Mesothelial cell of epicardium (in vitro differentiated cells): ENCODE results near the gene PYGO2. TPM values are rescaled to one million over a fixed set of nuclear protein-coding genes. Genes with fewer than 3 reads are reported as not detected.

Experiments used
- DNase-seq, 2 experiments: peaks; one replicate each; pipeline ENCODE4 v3.0.0; 2021; ENCODE audit warnings: low spot score in 2 of 2; ENCODE audit not compliant: unreplicated experiment in 2 of 2
- H3K27ac Mint-ChIP-seq: 2 replicates; pipeline ENCODE4 v1.8.0; 2021; ENCODE audit warnings: mixed read lengths
- H3K27me3 Mint-ChIP-seq: 2 replicates; pipeline ENCODE4 v1.8.0; 2021; ENCODE audit warnings: low read depth, mixed read lengths
- H3K36me3 Mint-ChIP-seq: 2 replicates; pipeline ENCODE4 v1.8.0; 2021; ENCODE audit warnings: mixed read lengths
- H3K4me1 Mint-ChIP-seq: 2 replicates; pipeline ENCODE4 v1.8.0; 2021; ENCODE audit warnings: mixed read lengths
- H3K4me3 Mint-ChIP-seq: 2 replicates; pipeline ENCODE4 v1.8.0; 2021; ENCODE audit warnings: mild to moderate bottlenecking, moderate library complexity, mixed read lengths
- H3K9me3 Mint-ChIP-seq: 2 replicates; pipeline ENCODE4 v1.8.0; 2021; ENCODE audit warnings: mixed read lengths
- total RNA-seq: library from RNA; stranded (reverse); gene quantifications from 3 replicates; pipeline ENCODE4 v1.2.1, GENCODE V29; 2021
- TF ChIP-seq, protein P1 (sequence below): fragments of 200-600 bp; sonication (generic); IDR thresholded peaks from one replicate; pipeline ENCODE4 v1.5.0; 2021; ENCODE audit warnings: antibody characterized with exemption; ENCODE audit not compliant: unreplicated experiment

PYGO2 gene
- total RNA-seq, 1 donor from 2014 or later: 44.6 TPM

DNA sequence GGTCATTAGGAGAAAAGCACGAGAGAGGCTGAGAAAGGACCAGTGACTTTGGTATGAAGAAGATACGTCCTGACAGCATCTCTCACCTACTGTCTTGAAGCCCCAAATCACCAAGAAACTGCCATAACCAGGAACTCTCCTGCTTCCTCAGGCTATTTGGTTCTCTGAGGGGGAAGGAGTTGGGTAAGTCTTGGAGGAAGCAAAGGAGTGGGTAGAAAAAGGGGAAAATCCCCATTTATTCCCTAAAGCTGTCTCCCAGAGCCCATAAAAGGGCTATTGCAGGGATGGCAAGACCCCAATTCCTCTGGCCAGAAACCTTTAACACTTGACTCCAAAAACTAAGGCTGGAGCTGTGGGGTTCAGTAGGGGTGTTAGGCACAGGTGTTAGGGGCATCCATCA is 3.5 kb downstream of the PYGO2 start:
- Mint-ChIP-seq H3K4me3 (no peak overlapping the region), H3K27ac (peak overlapping the region; percentile 97)
- TF ChIP-seq, protein P1, sequence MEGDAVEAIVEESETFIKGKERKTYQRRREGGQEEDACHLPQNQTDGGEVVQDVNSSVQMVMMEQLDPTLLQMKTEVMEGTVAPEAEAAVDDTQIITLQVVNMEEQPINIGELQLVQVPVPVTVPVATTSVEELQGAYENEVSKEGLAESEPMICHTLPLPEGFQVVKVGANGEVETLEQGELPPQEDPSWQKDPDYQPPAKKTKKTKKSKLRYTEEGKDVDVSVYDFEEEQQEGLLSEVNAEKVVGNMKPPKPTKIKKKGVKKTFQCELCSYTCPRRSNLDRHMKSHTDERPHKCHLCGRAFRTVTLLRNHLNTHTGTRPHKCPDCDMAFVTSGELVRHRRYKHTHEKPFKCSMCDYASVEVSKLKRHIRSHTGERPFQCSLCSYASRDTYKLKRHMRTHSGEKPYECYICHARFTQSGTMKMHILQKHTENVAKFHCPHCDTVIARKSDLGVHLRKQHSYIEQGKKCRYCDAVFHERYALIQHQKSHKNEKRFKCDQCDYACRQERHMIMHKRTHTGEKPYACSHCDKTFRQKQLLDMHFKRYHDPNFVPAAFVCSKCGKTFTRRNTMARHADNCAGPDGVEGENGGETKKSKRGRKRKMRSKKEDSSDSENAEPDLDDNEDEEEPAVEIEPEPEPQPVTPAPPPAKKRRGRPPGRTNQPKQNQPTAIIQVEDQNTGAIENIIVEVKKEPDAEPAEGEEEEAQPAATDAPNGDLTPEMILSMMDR: no peak

DNA sequence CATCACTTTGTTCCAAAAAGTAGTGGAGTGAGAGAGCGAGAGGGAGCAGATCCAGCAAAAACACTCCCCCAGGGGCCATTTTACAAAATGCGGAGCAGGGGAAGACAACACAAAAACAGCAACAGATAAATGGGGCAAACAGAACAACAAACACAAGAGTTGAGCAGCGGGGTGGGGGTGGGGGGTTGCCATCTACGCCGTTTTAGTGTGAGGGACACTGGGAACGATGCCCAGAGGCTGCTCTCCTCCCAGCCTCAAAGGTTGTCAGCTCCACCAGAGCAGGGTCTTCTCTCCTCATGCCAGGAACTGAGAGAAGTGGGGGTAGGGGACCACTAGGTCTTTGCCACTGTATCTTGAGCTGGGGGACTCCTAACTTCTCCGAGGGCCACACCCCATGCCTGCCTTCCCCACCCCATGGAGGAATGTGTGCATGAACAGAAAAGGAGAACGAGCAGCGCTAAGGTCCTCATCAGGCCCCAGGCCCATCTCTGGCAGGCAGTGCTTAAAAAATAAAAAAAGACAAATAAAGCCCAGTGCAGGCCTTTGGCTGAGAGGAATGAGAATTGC is 4.4 kb downstream of the PYGO2 start:
- DNase-seq: no peak
- Mint-ChIP-seq H3K9me3 (no peaks in the 10 kb centered on the region), H3K4me1 (peaks cover 64% of the 10 kb centered on the region), H3K27me3 (no peaks in the 10 kb centered on the region), H3K36me3 (no peaks in the 10 kb centered on the region), H3K27ac (peak overlapping the region; percentile 97), H3K4me3 (peak overlapping the region; percentile 22)
- TF ChIP-seq, protein P1: no peak

More for the DNA sequence above, 3.5 kb downstream of the PYGO2 start:
- Mint-ChIP-seq H3K36me3 (no peaks in the 10 kb centered on the region), H3K4me1 (peaks cover 64% of the 10 kb centered on the region), H3K27me3 (no peaks in the 10 kb centered on the region), H3K9me3 (no peaks in the 10 kb centered on the region)
- DNase-seq: no peak

DNA sequence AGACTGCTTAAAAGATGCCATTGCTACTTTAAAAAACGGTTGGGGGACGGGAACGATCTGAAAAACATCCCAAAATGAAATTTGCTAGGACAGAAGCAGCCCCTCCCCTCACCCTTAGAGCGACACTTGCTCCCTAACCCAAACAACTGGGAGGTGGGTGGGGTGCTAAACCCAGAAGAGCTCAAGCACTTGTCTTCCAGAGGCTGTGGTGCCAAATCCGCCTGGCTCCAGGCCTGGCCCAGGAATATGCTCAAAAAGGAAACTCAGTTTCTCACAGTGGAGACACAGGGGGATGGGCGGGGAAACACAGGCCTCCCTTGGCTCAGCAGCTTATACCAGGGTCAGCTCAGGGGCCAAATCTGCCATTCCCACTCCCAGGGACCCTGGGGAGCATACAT is 5.0 kb downstream of the PYGO2 start:
- H3K4me3 Mint-ChIP-seq: peak overlapping the region; percentile 85
- no peaks in the 10 kb centered on the region for H3K9me3 Mint-ChIP-seq
- TF ChIP-seq, protein P1: no peak
- H3K4me1 Mint-ChIP-seq: peaks cover 66% of the 10 kb centered on the region
- H3K27ac Mint-ChIP-seq: peak overlapping the region; percentile 97
- H3K27me3 Mint-ChIP-seq: no peaks in the 10 kb centered on the region
- no peak for DNase-seq
- H3K36me3 Mint-ChIP-seq: no peaks in the 10 kb centered on the region

DNA sequence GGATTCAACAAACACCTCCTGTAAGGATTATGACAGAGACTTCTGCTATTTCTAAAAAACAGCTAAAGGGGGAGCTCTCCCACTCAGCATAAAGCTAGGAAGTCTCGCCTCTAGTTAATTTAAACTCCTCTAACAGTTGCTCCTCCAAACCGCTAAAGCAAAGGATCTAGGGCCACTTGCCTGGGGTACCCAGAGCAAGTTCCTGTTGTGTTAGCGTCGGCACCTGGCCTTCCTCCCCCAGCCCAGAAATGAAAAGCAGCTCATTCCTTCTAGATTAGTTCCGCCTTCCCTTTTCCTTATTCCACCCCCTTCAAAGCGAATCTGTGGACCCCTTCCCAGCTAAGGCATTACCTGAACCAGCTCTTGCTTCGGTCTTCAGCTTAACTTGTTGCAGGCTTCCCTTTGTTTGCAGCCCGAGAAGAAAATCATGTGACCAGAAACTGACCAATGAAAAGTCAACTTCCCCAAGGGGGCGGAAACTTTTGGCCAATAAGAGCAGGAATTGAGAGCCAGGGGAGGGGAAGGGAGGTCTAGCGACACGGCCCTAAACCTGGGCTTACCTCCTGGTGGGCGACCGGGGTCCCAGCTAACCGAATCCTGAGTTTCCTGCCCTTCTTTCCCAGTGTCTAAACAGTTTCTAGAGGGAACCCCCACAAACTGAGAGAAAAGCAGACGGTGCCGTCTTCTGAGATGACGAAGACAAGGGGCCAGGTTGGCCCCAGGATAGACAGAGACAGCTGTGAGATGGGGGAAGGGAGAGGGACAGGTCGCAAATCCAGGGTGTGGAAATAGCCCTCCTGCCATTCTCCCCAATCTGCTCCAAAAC is 5.7 kb downstream of the PYGO2 start, which contains the start of gene PBXIP1:
TSS of gene PBXIP1 (minus strand) at position 382 of the 826 bp plus-strand sequence. CDS start 2,378 bp downstream, outside the sequence.
- H3K27ac Mint-ChIP-seq: peak within 1 kb of the TSS; percentile 97
- H3K4me3 Mint-ChIP-seq: peak within 1 kb of the TSS; percentile 85
- H3K4me1 Mint-ChIP-seq: peaks cover 64% of the 10 kb centered on the region
- H3K27me3 Mint-ChIP-seq: no peaks in the 10 kb centered on the region
- peaks cover under 1% of the 10 kb centered on the region for H3K36me3 Mint-ChIP-seq
- H3K9me3 Mint-ChIP-seq: no peaks in the 10 kb centered on the region
- TF ChIP-seq, protein P1: no peak
- DNase-seq: peak; percentile 58 to 80

DNA sequence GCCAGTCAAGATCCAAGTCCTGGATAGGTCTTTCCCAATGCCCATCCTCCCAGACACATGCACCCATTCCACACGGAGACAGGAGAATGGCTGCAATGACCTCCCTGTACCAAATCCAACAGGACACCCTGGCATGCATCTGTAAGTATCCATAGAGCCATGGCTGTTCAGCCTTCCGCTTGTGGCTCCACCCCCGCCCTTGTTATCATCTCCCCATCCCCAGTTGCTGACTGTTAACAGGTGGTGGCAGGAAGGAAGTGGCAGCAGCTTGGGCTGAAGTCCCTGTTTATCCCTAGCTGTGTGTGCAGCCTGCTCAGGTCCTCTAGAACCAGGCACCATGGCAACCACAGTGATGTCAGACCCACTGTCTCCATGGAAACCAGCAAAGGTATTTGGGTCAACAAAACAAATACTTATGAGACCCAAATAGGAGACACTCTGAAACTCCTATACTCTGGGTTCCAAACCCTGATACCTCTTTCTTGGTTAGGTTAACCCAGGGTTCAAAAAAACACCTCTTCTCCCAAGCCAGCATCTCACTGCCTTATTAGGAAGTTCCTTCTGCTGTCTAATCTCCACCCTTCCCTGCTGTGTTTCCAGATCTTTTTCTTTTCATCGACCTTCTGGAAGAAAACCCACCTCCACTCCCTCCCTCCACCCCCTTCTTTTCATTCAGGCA is 6.4 kb downstream of the PYGO2 start:
- Mint-ChIP-seq H3K27me3 (no peaks in the 10 kb centered on the region), H3K27ac (peak overlapping the region; percentile 97), H3K4me3 (peak overlapping the region; percentile 85), H3K9me3 (no peaks in the 10 kb centered on the region), H3K36me3 (peaks cover 6% of the 10 kb centered on the region), H3K4me1 (peaks cover 56% of the 10 kb centered on the region)
- no peak for DNase-seq
- TF ChIP-seq, protein P1: no peak
